ENCODE results near the gene TBC1D22A.

Gene TBC1D22A

GRCh38 chr22:46878191-46878948, 115.9 kb downstream of the TBC1D22A start:
- DNase-seq = no peak
- intact Hi-C loops (cut with DNase I) = no loop called here

- DNase-seq = no peak
- intact Hi-C loops (cut with DNase I) = no loop called here
These were observed 116.6 kb downstream of the TBC1D22A start for GRCh38 chr22:46879083-46879482.

GRCh38 chr22:46881373-46882118, 119.1 kb downstream of the TBC1D22A start:
- DNase-seq = peak in 1 of 42 donors; percentile 3
- intact Hi-C loops (cut with DNase I) = no loop called here

DNA sequence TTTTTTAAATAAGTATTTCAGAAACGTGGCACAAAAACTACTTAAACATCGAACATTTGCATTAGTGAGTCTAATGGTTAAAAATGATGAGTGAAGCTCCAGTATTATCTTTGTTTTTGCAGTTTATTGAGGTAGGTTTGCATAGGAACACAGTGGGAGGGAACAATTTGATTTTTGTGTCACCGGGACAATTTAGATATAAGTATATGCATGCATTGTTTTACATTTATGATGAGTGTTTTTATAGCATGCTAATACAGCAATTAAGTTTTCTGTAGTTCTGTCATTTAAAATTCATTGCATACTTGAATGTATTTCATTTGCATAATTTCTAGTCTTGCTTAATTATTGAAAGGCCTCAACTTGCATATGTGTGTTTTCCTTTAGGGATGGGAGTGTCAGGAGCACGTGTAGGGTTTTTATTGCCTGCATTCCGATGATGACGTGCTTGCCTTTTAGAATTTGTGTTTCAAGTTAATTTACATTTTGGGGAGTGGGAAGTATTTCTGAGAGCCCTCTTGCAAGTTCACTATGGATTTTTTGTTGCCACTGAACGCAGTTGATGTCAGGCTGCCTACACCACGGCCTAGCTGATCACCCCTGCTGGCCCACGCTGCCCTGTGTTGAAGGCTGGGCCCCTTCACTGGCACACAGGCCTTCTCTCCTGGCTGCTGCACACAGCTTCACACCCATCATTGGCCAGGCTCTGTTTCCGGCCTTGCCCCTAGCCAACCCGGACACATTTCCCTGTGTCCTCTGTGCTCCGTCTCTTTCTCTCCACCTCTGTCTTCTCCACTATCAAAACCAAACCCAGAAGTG, 120.9 kb downstream of the TBC1D22A start:
- intact Hi-C loops (cut with DNase I) = no loop called here
- DNase-seq = peak in 1 of 42 donors; percentile 9

GRCh38 chr22:46884365-46884764, 121.9 kb downstream of the TBC1D22A start:
- no peak for DNase-seq
- intact Hi-C loops (cut with DNase I) = no loop called here

- DNase-seq = peak in 1 of 42 donors; percentile 5
- intact Hi-C loops (cut with DNase I) = no loop called here
These were observed 125.5 kb downstream of the TBC1D22A start for GRCh38 chr22:46887978-46888377.

GRCh38 chr22:46890819-46891218, 128.4 kb downstream of the TBC1D22A start:
- DNase-seq = peak in 1 of 42 donors; percentile 4
- intact Hi-C loops (cut with DNase I) = no loop called here

DNA sequence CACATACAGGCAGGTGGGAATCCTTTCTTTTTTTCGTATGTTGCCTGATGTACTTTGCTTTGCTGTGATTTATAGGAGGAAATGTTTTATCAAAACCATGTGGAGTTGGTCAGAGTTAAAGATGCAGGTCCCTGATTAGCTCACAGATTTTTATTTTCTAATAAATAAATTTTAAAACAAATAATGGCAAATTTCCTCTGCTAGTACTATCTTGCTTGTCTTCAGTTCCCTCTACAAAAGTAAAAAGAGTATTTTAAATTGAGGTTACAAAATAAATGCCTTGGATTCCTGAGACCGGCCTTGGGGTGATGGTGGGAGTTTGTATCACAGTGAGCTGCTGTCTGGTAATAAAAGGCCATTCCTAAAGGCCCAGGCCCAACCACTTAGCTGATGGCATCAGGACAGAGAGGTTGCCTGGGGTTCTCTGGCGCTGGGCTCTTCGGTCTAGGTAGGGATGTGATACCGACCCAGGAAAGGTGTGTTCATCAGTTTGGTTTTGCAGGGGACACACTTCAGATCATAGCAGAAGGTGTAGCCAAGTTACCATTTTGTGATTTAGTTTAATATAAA, 129.0 kb downstream of the TBC1D22A start:
- intact Hi-C loops (cut with DNase I) = no loop called here
- peak in 1 of 42 donors; percentile 12 for DNase-seq

DNA sequence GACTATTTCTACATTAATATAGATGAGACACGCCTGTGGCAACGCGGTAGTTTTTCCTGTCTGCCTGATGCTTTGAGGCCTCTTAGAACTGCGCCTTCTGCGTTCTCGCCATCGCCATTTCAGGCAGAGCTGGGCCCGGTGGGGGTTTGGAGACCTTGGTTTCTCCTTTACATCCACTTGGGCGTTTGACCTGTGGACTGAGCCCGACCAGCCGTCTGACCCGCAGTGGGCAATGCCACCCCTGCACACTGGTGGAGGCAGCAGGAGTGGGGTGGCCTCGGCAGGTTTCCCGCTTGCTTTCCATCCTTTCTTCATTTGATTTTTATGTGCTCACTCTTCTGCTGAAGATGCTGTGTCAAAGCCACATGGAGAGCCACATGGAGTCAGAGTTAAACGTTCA, 130.4 kb downstream of the TBC1D22A start:
- DNase-seq = peak in 2 of 42 donors; percentile 3 to 9
- intact Hi-C loops (cut with DNase I) = no loop called here

- intact Hi-C loops (cut with DNase I) = no loop called here
- DNase-seq = peak in 2 of 42 donors; percentile 2 to 9
These were observed 131.0 kb downstream of the TBC1D22A start for GRCh38 chr22:46893281-46894020.

DNA sequence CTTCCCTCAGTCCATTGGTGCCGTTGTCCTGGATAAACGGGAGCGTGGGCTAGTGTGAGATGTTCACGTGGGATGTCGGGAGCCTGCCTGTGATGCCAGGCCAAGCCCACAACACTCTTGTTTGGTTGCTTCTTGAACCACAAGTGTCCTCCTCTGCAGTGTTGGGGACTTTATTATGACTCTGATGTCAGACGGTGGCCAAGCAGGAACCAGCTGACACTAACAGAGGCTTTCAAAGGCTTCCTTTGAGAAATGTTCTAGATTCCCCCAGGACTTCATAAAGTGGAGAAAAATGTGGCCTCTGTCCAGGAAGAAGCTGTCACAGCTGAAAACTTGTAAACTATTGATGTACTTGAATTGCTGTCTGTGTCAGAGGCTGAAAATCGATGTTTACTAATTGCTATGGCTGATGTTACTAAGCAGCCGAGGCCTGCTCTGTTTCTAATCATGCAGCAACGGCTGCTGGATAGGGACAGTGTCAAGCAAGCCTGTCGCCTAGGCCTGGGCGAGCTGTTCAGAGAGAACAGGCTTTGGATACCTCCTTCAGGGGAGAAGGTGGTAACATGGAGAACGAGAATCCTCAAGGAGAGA, 131.7 kb downstream of the TBC1D22A start:
- intact Hi-C loops (cut with DNase I) = no loop called here
- DNase-seq = peak in 5 of 42 donors; percentile 6 to 29 (median 9)

DNA sequence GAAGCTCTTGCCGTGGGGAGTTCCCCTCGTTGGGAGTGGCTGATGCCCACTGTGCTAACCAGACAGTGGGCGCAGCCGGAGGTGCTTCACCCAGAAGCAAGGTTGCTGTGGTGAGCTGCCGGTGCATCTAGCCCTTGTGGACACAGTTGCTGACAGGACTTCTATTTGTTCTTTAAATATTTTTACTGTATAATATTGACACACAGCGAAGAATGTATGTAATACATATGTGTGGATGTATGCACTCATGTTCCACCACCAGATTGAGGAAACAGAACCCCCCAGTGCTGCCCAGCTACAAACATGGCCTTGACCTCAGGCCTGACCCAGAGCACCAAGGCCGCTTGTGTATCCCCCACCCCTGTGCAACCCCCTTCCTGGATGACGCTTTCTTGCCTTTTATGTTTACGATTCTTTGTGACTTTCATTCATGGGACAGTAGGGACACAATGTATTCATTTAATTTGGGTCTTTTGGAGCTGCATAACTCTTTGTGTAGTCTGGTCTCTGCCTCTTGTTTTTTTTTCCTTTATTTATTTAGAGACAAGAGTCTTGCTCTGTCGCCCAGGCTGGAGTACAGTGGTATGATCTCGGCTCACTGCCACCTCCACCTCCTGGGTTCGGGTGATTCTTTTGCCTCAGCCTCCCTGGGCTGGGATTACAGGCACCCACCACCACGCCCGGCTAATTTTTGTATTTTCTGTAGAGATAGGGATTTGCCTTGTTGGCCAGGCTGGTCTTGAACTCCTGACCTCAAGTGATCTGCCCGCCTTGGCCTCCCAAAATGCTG, 132.6 kb downstream of the TBC1D22A start:
- intact Hi-C loops (cut with DNase I) = no loop called here
- DNase-seq = peak in 1 of 42 donors; percentile 11

DNA sequence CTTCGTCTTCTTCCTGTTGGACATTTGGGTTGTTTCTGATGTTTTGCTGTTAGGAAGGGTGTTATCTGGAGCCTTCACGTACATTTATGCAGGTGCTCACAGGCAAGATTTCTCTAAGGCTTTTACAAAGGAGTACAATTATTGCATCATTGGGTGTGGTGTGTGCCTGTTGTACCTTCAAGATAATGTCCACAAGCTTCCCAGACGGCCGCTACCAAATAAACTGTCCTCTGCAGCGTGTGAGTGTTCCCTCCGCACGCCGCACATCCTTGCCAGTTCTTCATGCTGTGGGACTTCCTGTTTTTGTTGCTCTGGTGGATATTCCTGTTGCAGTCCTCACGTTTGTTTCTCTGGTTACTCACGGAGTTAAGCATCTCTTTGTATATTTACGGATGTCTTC, 133.3 kb downstream of the TBC1D22A start:
- peak in 1 of 42 donors; percentile 6 for DNase-seq
- intact Hi-C loops (cut with DNase I) = no loop called here

DNA sequence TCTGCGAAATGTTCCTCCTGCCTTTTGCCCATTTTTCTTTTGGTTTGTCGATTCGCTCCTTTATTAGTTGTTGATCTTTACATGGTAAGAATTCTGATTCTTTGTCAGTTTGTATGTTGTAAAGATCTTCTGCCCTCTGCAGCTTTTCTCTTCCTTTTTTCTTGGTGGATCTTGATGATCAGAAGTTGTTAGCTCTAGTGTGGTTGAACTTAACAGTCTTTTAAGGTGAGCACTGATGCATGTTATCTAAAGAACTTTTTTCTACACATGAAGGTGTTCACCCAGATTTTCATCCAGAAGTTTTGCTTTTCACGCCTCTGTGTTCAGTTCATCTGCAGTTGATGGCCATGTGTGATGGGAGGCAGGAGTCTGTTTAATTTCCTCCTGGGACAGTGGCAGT, 133.7 kb downstream of the TBC1D22A start:
- intact Hi-C loops (cut with DNase I) = no loop called here
- no peak for DNase-seq

DNA sequence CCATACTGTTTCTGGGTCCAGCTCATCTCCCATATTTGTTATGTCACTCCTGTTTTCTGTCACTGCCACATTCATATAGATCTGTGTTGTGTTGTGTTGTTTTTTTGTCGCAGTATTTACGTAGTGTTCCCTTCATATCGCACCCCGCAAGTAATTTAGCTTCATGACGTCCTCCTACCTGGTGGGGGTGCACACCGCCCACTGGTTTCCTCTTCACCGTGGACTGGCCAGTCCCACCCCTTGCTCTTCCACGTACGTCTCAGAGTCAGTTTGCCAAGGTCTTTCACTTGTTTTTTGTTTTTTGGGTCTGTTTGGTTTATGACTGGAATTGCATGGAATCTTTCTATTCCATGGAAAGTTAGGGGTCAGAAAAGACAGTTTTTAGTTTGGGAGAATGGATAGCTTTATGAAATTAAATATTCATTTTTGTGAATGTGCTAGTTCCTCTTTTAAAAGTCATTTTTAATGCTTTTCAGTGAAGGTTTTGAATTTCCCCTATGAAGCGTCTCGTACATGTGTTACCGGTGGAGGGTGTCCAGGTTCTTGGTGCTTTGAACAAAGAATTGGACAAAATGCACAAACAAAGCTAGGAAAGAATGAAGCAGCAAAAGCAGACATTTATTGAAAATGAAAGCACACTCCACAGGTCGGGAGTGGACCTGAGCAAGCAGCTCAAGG, 134.3 kb downstream of the TBC1D22A start:
- intact Hi-C loops (cut with DNase I) = no loop called here
- DNase-seq = peak in 1 of 42 donors; percentile 3

GRCh38 chr22:46897246-46897623, 134.8 kb downstream of the TBC1D22A start:
- intact Hi-C loops (cut with DNase I) = no loop called here

DNA sequence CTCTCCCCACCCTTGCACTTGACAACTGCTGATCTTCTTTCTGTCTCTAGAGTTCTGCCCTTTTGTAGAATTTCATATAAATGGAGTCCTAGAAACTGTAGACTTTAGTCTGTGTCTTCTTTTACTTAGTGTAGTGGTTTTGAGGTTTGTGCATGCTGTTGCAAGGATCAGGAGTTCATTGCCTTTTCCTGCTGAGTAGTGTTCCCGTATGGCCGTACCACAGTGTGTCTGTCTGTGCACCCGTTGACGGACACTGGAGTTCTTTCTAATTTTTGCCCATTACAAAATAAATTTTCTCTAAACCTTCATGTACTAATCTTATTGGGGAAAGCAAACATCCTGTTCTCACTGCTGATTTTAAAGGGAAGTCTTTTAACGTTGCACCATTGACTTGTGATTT, 138.1 kb downstream of the TBC1D22A start:
- DNase-seq = no peak
- intact Hi-C loops (cut with DNase I) = no loop called here

More at GRCh38 chr22:46897246-46897623, 134.8 kb downstream of the TBC1D22A start:
- DNase-seq = no peak

Data from head of caudate nucleus (tissue), 42 donors.